H9 (cell line): ENCODE data around the gene PDHA2. TPM values are rescaled to one million over a fixed set of nuclear protein-coding genes. Genes with fewer than 3 reads are reported as not detected.
"Not testable (repeated sequence)": the region's sequence is repeated elsewhere in the genome, so short reads cannot be mapped to it uniquely, and the experiment has no call there.

ENCODE experiments used
- DNase-seq: peaks from one replicate; pipeline ENCODE4 v3.0.0-alpha.2; 2017
- H2AFZ ChIP-seq: one replicate; pipeline ENCODE4 v1.6.1; 2013; ENCODE audit warnings: mild to moderate bottlenecking, low read length, control low read depth, moderate library complexity
- H2AK5ac ChIP-seq: 2 replicates; pipeline ENCODE4 v1.6.1; 2013; ENCODE audit warnings: low read length, control low read depth, mixed read lengths; ENCODE audit not compliant: insufficient read length
- H2BK120ac ChIP-seq: one replicate; pipeline ENCODE4 v1.6.1; 2013; ENCODE audit warnings: low read depth, mild to moderate bottlenecking, low read length, control low read depth, inconsistent platforms; ENCODE audit not compliant: poor library complexity, severe bottlenecking
- H2BK12ac ChIP-seq: 2 replicates; pipeline ENCODE4 v1.6.1; 2013; ENCODE audit warnings: low read length, control low read depth, mixed read lengths, low read depth; ENCODE audit not compliant: insufficient read length
- H2BK15ac ChIP-seq: 2 replicates; pipeline ENCODE4 v1.6.1; 2013; ENCODE audit warnings: low read depth, low read length, control low read depth
- H2BK20ac ChIP-seq: one replicate; pipeline ENCODE4 v1.6.1; 2013; ENCODE audit warnings: low read depth, mild to moderate bottlenecking, low read length, control low read depth, inconsistent platforms; ENCODE audit not compliant: poor library complexity, severe bottlenecking
- H2BK5ac ChIP-seq: 2 replicates; pipeline ENCODE4 v1.6.1; 2013; ENCODE audit warnings: low read length, control low read depth, mixed read lengths; ENCODE audit not compliant: insufficient read length
- H3K14ac ChIP-seq: 2 replicates; pipeline ENCODE4 v1.6.1; 2013; ENCODE audit warnings: low read length, control low read depth; ENCODE audit not compliant: insufficient read depth
- H3K18ac ChIP-seq: 2 replicates; pipeline ENCODE4 v1.6.1; 2013; ENCODE audit warnings: low read depth, mild to moderate bottlenecking, mixed read lengths, low read length, control low read depth; ENCODE audit not compliant: insufficient read length
- H3K23ac ChIP-seq: 2 replicates; pipeline ENCODE4 v1.6.1; 2013; ENCODE audit warnings: low read length, control low read depth, mixed read lengths, low read depth; ENCODE audit not compliant: insufficient read length
- H3K23me2 ChIP-seq: 2 replicates; pipeline ENCODE4 v1.6.1; 2013; ENCODE audit warnings: low read depth, mild to moderate bottlenecking, mixed read lengths, low read length, control low read depth; ENCODE audit not compliant: insufficient read length, poor library complexity, severe bottlenecking
- H3K27ac ChIP-seq: 2 replicates; pipeline ENCODE4 v1.5.1; 2013; ENCODE audit warnings: low read length, control low read depth, mixed read lengths, low read depth; ENCODE audit not compliant: insufficient read length
- H3K27me3 ChIP-seq: 2 replicates; pipeline ENCODE4 v1.6.1; 2013; ENCODE audit warnings: low read length, control low read depth, inconsistent platforms; ENCODE audit not compliant: insufficient read depth
- H3K4ac ChIP-seq: 2 replicates; pipeline ENCODE4 v1.6.1; 2013; ENCODE audit warnings: low read depth, mild to moderate bottlenecking, control low read depth, inconsistent platforms, low read length, moderate library complexity
- H3K4me1 ChIP-seq: 2 replicates; pipeline ENCODE4 v1.6.1; 2013; ENCODE audit warnings: low read length, control low read depth, inconsistent platforms; ENCODE audit not compliant: insufficient read depth
- H3K4me2 ChIP-seq: 2 replicates; pipeline ENCODE4 v1.6.1; 2013; ENCODE audit warnings: low read length, control low read depth, mixed read lengths; ENCODE audit not compliant: insufficient read length, insufficient read depth
- H3K56ac ChIP-seq: 2 replicates; pipeline ENCODE4 v1.6.1; 2013; ENCODE audit warnings: low read depth, mild to moderate bottlenecking, mixed read lengths, low read length, control low read depth; ENCODE audit not compliant: insufficient read length
- H3K79me1 ChIP-seq: 2 replicates; pipeline ENCODE4 v1.6.1; 2013; ENCODE audit warnings: low read depth, mild to moderate bottlenecking, moderate library complexity, low read length, control low read depth, inconsistent platforms; ENCODE audit not compliant: insufficient read depth, poor library complexity, severe bottlenecking
- H3K79me2 ChIP-seq: 2 replicates; pipeline ENCODE4 v1.6.1; 2013; ENCODE audit warnings: low read length, control low read depth, inconsistent platforms; ENCODE audit not compliant: insufficient read depth
- H3K9ac ChIP-seq: 2 replicates; pipeline ENCODE4 v1.6.1; 2013; ENCODE audit warnings: low read length, control low read depth, mixed read lengths; ENCODE audit not compliant: insufficient read length; ENCODE audit errors: extremely low read depth
- H3K9me3 ChIP-seq: one replicate; pipeline ENCODE4 v1.6.1; 2013; ENCODE audit warnings: low read depth, low read length, inconsistent platforms; ENCODE audit not compliant: control insufficient read depth
- H3T11ph ChIP-seq: one replicate; pipeline ENCODE4 v1.6.1; 2013; ENCODE audit warnings: mild to moderate bottlenecking, low read length, control low read depth, inconsistent platforms
- H4K20me1 ChIP-seq: one replicate; pipeline ENCODE4 v1.6.1; 2013; ENCODE audit not compliant: control insufficient read depth, insufficient read length, insufficient read depth
- H4K5ac ChIP-seq: 2 replicates; pipeline ENCODE4 v1.6.1; 2013; ENCODE audit warnings: low read depth, mild to moderate bottlenecking, mixed read lengths, low read length, control low read depth; ENCODE audit not compliant: insufficient read length
- H4K8ac ChIP-seq: replicated peaks from 2 replicates; pipeline ENCODE4 v1.6.1; 2013; ENCODE audit warnings: low read length, control low read depth, mixed read lengths, low read depth; ENCODE audit not compliant: insufficient read length
- H4K91ac ChIP-seq: 2 replicates; pipeline ENCODE4 v1.6.1; 2013; ENCODE audit warnings: low read depth, mild to moderate bottlenecking, moderate library complexity, mixed read lengths, low read length, control low read depth; ENCODE audit not compliant: insufficient read length
- H3K27ac Mint-ChIP-seq, 3 experiments: 2 replicates in 2 of 3; 3 replicates in 1 of 3; pipeline ENCODE4 v1.8.0; 2020 to 2021; ENCODE audit warnings: mixed read lengths in 3 of 3, mild to moderate bottlenecking in 1 of 3, moderate library complexity in 1 of 3
- H3K27me3 Mint-ChIP-seq: 2 replicates; pipeline ENCODE4 v1.8.0; 2021; ENCODE audit warnings: low read depth, mild to moderate bottlenecking, moderate library complexity, mixed read lengths
- H3K36me3 Mint-ChIP-seq, 3 experiments: 2 replicates in 2 of 3; 3 replicates in 1 of 3; pipeline ENCODE4 v1.8.0; 2020 to 2021; ENCODE audit warnings: low read depth in 3 of 3, mixed read lengths in 3 of 3; ENCODE audit not compliant: insufficient read depth in 1 of 3
- H3K4me1 Mint-ChIP-seq, 2 experiments: 2 replicates each; pipeline ENCODE4 v1.8.0; 2020; ENCODE audit warnings: mixed read lengths in 2 of 2
- H3K4me3 Mint-ChIP-seq, 2 experiments: 2 replicates in 1 of 2; 3 replicates in 1 of 2; pipeline ENCODE4 v1.8.0; 2020 to 2021; ENCODE audit warnings: mild to moderate bottlenecking in 2 of 2, mixed read lengths in 2 of 2, moderate library complexity in 1 of 2
- H3K9me3 Mint-ChIP-seq, 2 experiments: 2 replicates in 1 of 2; 3 replicates in 1 of 2; pipeline ENCODE4 v1.8.0; 2020; ENCODE audit warnings: mild to moderate bottlenecking in 2 of 2, mixed read lengths in 2 of 2, moderate library complexity in 1 of 2
- CTCF ChIP-seq: fragments of 200-600 bp; sonication (generic); conservative IDR thresholded peaks from 3 replicates; pipeline ENCODE4 v1.8.0; 2021; ENCODE audit warnings: antibody characterized with exemption, mild to moderate bottlenecking
- WGBS: extraction: QIAGEN DNeasy Blood & Tissue Kit; methylation state at CpG from one replicate; pipeline ENCODE4 v1.1.7; 2013; ENCODE audit warnings: missing lambda C conversion rate, low lambda C conversion rate, mixed read lengths; ENCODE audit not compliant: insufficient read length; ENCODE audit errors: extremely low coverage; 5-methylcytosine and 5-hydroxymethylcytosine counted together
- total RNA-seq: library from RNA; stranded (reverse); gene quantifications from 2 replicates; pipeline ENCODE4 v1.2.1, GENCODE V29; 2021

Gene PDHA2
- total RNA-seq, 1 experiment from 2014 or later: not detected

- Histone ChIP-seq H2AK5ac (no peak overlapping the region), H3K27ac (no peak overlapping the region), H3K9me3 (no peaks in the 10 kb centered on the region), H3K9ac (no peak overlapping the region), H4K5ac (no peak overlapping the region), H3T11ph (no peak overlapping the region), H3K4ac (no peak overlapping the region), H3K27me3 (no peaks in the 10 kb centered on the region), H4K8ac (no peak overlapping the region), H3K14ac (no peak overlapping the region), H3K18ac (no peak overlapping the region), H3K4me1 (no peaks in the 10 kb centered on the region), H4K20me1 (no peaks in the 10 kb centered on the region), H2BK120ac (no peak overlapping the region), H3K79me2 (no peaks in the 10 kb centered on the region), H2AFZ (no peak overlapping the region), H3K56ac (no peak overlapping the region), H2BK12ac (no peak overlapping the region), H3K79me1 (no peaks in the 10 kb centered on the region), H3K23me2 (no peaks in the 10 kb centered on the region), H2BK15ac (no peak overlapping the region), H3K23ac (no peak overlapping the region), H4K91ac (no peak overlapping the region), H2BK20ac (no peak overlapping the region), H3K4me2 (no peak overlapping the region), H2BK5ac (no peak overlapping the region)
- Mint-ChIP-seq H3K4me1 (peaks cover 4 to 5% of the 10 kb centered on the region in 2 experiments; a peak in 3 of 4 replicates), H3K27ac (no peak overlapping the region), H3K27me3 (no peaks in the 10 kb centered on the region; the same call in 1 of the 2 replicates), H3K36me3 (peaks cover 21 to 37% (median 24%) of the 10 kb centered on the region in 3 experiments), H3K9me3 (peaks cover 30 to 44% of the 10 kb centered on the region in 2 experiments), H3K4me3 (no peak overlapping the region)
- DNase-seq: no peak
- no peak for TF ChIP-seq CTCF
Measured at GRCh38 chr4:95867919-95868318, 28.0 kb downstream of the PDHA2 start.

GRCh38 chr4:95869414-95869813 is 29.5 kb downstream of the PDHA2 start:
- not testable (repeated sequence) for H3K4me1 Mint-ChIP-seq
- peaks cover 21 to 37% (median 24%) of the 10 kb centered on the region in 3 experiments for H3K36me3 Mint-ChIP-seq

More at GRCh38 chr4:95869414-95869813, 29.5 kb downstream of the PDHA2 start:
- H3T11ph ChIP-seq, H2BK5ac ChIP-seq, H3K4me3 Mint-ChIP-seq, H3K56ac ChIP-seq, H4K5ac ChIP-seq, H3K14ac ChIP-seq, H3K4ac ChIP-seq, H2BK120ac ChIP-seq, H4K91ac ChIP-seq, H3K27ac Mint-ChIP-seq, H2BK12ac ChIP-seq, H3K9ac ChIP-seq, H3K79me1 ChIP-seq, H2AK5ac ChIP-seq, H3K27me3 ChIP-seq, H3K23ac ChIP-seq, H3K79me2 ChIP-seq, H2AFZ ChIP-seq, H3K18ac ChIP-seq, H3K23me2 ChIP-seq, H2BK20ac ChIP-seq, H4K8ac ChIP-seq, DNase-seq, H2BK15ac ChIP-seq, H3K4me1 ChIP-seq, H3K9me3 ChIP-seq, H3K27ac ChIP-seq, H3K4me2 ChIP-seq, H3K27me3 Mint-ChIP-seq, H4K20me1 ChIP-seq: not testable (repeated sequence)
- WGBS: no CpG with 5 or more reads among the region's 1 CpG
- H3K9me3 Mint-ChIP-seq: peaks cover 30 to 36% of the 10 kb centered on the region in 2 experiments
